Measurements from ENCODE around the gene RHO. TPM values are rescaled to one million over a fixed set of nuclear protein-coding genes. Genes with fewer than 3 reads are reported as not detected.
"Not testable (repeated sequence)": the region's sequence is repeated elsewhere in the genome, so short reads cannot be mapped to it uniquely, and the experiment has no call there.

Gene RHO
- polyA plus RNA-seq, 5 donors: 0.06 to 0.13 (median 0.08) TPM; not detected in 2

DNA sequence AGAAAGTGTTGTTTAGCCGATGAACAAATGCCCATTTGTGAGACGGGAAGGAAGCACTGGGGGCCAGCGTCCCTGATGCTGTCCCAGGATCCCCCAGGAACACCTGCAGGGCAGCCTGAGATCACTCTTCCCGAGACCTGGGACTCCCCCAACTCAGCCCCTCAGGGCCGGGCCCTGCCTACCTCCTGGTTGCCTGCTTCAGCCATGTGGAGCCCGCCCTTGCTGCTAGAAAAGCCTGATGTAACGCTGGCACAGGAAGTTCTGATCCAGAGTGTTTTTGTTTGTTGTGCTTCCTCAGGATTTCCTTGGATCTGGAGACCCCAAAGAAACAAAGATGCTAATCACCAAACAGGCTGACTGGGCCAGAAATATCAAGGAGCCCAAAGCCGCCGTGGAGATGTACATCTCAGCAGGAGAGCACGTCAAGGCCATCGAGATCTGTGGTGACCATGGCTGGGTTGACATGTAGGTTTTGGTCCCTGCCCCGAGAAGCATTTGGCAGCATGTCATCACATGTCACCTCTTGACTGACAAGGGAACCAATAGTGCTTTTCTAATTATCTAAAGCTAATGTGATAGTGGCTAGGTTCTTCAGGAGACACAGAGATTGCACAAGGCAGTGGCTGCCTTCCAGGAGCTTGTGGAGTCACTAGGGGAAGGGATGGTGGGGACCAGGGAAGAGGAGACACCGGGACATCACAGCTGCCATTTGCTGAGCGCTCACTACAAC, 28.7 kb upstream of the RHO start:
- DNase-seq: not testable (repeated sequence)

- no peak for DNase-seq
Measured at GRCh38 chr3:129500334-129500658, 28.1 kb upstream of the RHO start.

- no peak for DNase-seq
Measured at GRCh38 chr3:129501630-129502029, 26.8 kb upstream of the RHO start.

DNA sequence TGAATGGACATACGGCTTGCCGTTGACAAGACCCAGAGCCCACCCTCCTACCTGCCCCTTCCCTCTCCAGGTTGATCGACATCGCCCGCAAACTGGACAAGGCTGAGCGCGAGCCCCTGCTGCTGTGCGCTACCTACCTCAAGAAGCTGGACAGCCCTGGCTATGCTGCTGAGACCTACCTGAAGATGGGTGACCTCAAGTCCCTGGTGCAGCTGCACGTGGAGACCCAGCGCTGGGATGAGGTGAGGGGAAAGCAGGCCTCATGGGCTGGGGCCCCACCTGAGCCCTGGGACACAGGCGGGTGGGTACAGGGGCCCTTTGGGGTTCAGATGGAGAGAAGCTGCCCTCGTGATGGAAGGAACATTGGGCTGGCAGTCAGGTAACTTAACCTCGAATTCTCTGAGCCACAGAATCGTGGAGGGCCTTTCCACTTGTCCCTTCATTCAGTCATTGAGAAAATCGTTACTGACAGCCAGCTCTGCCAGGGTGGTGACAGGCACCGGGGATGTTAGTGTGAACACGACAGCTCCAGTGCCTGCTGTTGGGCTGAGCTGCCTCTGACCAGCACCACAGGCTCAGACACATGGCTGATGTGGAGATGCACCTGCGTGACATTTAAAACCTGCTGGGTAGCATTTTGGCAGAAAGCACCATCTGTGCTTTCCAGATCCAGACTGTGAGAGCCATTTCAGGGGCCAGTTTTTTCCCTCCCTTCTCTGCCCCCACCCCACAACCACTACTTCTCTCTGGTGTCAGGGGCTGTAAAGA, 25.6 kb upstream of the RHO start:
- DNase-seq: no peak

DNA sequence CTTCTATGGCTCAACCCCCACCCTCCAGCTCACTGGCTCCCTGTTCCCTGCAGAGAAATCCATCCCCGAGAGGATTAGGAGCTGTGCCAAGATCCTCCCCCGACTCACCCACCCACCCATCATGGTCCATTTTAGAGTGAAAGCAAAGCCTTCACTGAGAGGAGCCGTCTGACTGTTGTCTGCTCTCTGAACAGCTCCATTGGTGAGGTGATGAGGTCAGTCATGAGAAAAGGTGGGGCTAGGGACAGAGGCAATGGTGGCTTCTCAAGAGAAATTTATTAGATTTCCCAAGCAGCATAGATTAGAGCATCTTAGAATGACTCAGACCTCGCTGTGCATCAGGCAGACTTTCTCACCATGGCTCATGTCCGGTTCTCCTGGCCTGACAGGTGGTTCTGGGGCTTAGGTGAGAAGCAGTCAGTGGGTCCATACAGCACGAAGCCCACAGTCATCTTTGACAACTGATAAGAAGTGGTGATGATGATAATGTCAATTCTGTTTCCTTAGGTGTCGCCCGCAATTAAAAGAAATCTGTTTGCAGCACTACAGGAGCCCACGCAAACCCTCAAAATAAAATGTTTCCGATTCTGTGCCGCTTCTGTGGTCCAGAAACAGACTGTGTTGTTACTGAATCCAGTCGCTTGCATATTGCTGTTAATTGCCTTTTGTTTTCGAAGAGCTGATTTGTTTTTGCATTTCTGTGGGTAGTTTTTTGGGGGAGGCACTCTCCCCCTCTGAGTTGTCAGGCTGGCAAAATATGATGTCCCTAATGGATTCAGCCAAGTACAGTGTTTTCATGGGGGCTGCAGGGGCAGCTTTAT, 24.8 kb upstream of the RHO start:
- no peak for DNase-seq

DNA sequence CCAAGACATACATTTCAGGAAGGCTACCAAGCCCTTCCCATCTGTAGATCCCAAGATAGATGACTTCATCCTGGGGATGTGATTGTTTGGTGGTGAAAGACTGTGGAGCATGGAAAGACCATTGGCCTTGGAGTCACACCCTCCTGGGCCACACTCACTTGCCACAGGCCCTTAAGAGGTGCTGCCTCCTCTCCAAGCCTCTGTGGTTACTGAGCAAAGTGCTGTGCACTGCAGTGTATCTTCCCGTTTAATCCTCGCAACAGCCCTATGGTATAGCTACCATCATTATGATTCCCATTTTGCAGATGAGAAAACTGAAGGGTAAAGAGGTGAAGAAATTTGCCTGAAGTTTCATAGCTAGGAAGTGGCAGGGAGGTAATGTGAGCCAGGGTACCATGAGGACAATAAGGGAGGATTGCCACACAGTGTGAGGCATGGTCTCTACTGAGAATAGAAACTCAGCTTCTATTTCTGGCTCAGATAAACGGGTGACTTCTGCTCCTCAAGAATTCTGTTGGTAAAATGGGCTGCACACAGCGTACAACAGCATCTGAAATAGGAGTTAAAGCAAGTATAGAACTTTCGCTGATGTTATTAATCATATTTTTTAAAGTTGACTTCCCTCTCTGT, 23.9 kb upstream of the RHO start:
- no peak for DNase-seq

DNA sequence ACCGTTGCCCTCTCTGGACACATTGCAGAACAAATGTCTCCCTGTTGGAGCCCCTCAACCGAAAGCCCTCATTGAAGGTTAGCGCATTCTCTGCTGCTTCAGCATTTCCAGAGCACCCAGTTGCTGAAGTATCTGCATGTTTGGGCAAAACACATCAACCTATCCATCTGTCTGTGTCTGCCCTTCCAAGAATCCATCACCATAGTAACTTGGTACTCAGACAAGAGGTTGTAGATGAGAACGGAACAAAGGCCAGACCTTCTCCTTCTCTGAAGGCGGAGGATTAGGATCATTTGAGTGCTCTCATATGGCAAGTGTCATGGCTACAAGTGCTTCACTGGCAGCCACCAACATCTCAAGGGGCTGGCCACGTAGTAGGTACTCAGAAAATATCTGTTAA, 23.1 kb upstream of the RHO start:
- no peak for DNase-seq

DNA sequence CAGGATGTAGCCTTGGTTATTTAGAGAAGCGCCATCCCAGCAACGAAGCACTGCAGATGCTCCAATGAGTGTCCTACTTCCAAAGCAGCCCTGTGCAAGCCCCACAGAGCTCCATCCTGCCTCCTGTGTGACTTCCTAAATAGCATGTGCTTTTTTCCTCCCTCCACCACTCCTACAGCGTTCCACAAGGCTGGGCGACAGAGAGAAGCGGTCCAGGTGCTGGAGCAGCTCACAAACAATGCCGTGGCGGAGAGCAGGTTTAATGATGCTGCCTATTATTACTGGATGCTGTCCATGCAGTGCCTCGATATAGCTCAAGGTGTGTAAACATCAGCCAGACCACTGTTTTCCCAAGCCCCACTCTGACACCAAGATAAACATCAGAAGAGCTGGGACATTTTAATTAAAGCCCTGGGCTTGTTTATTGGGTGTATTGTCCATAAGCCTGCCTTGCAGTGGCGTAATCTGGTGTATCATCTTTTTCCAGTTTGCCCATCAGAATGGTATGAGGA, 22.2 kb upstream of the RHO start:
- DNase-seq: no peak

GRCh38 chr3:129507181-129507831, 21.1 kb upstream of the RHO start:
- DNase-seq: no peak

DNA sequence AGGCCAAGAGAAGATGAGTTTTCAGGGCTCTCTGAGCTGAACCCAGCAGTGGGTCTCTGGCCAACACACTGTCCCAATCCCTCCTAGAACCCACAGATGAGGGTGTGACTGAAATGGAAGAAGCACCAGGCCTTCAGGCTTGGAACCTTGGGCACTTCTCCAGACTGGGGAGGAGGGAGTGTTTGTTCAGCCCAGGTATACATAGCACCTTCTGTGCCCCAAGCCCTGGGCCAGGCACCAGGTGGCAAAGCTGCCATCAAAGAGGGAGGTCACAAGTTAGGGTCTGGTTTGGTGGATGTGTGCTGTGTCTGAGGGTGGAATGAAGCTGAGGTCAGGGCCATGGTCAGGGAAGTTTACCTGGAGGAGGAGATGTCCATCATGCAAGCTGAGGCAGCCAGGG, 15.8 kb upstream of the RHO start:
- no peak for DNase-seq

- DNase-seq: no peak
Measured at GRCh38 chr3:129513705-129514104, 14.7 kb upstream of the RHO start.

- DNase-seq: no peak
Measured at GRCh38 chr3:129514110-129514509, 14.3 kb upstream of the RHO start.

DNA sequence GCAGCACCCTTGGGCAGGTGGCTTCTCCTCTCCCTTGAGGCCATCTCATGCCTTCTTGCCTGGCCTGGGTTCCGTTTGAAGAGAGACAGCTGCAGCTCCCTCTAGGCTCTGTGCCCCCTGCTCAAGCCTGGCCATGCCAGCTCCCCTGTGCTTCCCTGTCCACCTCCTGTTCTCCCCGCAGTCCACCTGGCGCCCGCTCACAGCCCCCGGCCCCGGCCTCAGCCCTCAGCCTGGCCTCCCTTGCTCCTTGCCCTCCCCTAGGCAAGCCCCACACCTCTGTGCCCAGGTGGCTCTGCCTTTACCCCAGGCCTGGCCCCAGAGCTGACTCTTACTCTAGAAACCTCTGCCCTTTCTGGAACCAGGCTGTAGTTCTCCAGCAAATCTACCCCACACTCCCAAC, 13.9 kb upstream of the RHO start:
- no peak for DNase-seq

DNA sequence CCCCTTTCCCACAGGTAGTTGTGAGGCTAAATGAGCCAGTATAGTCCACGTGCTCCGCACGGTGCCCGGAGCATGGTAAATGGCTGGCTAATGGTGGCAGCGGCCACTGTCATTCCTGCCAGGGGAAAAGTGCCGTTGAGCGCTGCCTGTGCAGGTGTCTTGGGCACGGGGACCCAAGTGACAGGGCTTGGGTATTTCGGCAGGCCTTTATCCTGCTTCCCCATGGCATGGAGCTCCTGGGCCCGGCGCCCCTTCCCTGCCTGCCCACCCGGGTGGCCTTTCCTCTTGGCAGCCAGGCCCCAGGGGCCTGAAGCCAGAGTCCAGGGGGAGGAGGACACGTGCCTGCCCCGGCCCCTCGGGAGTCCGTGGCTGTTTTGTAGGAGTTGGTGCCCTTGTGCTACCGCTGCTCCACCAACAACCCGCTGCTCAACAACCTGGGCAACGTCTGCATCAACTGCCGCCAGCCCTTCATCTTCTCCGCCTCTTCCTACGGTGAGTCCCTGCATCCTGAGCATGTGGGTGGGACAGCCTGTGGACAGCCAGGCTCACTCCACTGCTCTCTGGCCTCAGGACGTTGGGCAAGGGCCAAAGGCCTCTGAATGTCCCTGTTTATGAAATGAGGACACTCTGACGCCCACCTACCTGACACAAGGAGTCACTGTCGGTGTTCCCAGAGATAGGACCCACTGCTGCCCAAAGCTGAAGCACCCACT, 13.2 kb upstream of the RHO start:
- not testable (repeated sequence) for DNase-seq

DNA sequence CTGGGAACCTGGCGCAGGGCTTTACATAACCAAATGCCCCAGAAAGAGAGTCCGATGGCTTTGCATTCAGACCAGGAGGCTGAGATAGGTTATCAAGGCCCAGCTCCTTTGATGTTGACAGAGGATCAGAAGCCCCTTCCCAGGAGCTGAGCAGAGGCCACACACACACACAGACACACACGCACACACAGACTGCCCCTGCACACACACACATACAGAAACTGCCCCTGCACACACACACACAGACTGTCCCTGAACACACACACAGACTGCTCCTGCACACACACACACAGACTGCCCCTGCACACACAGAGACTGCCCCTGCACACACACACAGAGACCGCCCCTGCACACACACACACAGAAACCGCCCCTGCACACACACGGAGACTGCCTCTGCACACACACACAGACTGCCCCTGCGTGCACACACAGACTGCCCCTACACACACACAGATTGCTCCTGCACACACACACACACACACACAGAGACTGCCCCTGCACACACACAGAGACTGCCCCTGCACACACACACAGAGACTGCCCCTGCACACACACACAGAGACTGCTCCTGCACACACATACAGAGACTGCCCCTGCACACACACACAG, 12.5 kb upstream of the RHO start:
- DNase-seq: not testable (repeated sequence)

DNA sequence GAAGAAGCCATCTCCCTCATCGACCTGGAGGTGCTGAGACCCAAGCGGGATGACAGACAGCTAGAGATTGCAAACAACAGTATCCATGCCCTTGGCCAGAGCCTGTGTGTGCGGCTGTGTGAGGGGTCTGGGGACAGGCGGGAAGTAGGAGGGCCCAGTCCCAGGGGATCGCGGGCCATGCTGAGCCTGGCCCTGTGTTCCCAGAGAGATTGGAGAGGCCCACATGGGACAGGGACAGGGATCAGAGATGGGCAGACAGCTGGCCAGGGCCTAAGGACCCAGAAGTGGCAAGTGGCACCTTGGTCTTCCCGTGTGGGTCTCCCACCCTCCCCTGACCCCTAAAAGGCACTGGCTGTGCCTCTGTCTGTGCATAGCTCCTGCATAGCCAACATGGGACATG, 10.9 kb upstream of the RHO start:
- DNase-seq: no peak

- no peak for DNase-seq
Measured at GRCh38 chr3:129518038-129518561, 10.3 kb upstream of the RHO start.

DNA sequence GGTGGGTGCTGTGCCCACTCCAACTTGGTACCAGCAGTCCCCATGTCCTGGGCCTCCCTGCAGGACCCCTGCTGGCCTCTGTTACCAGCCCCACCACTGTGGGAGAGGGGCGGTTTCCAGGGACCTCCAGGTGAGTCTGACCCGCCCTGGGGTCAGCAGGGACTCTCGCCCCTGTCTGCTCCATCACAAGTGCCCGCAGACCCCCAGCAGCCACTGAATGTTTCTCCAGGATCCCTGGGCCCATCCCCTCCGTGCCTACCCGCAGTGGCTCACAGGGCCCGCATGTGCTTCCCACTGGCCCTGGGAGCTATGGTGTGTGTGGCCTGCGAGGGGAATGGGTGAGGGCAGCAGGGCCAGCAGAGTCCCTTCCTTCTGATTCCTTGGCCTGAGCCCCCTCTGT, 9.9 kb upstream of the RHO start:
- no peak for DNase-seq

DNA sequence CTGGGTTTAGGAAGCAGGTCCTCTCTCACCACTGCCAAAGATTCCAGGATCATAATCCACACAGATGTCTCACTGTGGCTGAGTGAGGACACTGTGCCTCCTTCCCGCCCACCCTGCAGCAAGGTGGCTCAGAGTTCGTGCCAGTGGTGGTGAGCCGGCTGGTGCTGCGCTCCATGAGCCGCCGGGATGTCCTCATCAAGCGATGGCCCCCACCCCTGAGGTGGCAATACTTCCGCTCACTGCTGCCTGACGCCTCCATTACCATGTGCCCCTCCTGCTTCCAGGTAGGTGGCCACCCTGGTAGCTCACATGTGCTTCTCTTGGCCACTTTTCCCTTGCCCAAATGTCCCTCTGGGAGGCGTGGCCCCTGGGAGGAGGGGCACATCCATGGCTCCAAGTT, 9.0 kb upstream of the RHO start:
- no peak for DNase-seq

All from right lung (tissue), 5 donors.